GM18861 (cell line): ENCODE data around the gene SF3A1.
A peak's percentile ranks its signal among the peaks of the same experiment; 100 is the strongest.
"Not testable (repeated sequence)": the region's sequence is repeated elsewhere in the genome, so short reads cannot be mapped to it uniquely, and the experiment has no call there.

ENCODE experiments used
- ATAC-seq: cut with Tn5 transposase; IDR thresholded peaks from one replicate; pipeline ENCODE4 v1.9.1; 2021; ENCODE audit not compliant: unreplicated experiment

SF3A1 gene

GRCh38 chr22:30354644-30355043 is 2.0 kb downstream of the SF3A1 start:
- ATAC-seq: no peak

DNA sequence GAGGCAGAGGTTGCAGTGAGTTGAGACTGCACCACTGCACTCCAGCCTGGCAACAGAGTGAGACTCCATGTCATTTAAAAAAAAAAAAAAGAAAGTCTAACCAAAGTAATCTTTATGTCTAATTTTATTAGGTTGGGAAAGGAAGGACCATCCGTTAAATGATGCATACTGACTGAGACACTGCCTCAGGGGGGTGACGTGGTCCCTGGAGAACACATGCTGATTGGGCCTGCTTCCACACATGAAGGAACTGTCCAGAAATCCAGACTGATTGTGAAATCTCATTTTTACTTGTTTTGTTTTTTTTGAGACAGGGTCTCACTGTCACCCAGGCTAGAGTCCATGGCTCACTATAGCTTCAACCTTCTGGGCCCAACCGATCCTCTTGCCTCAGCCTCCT is 5.5 kb downstream of the SF3A1 start:
- ATAC-seq: no peak

GRCh38 chr22:30348809-30349208 is 7.9 kb downstream of the SF3A1 start:
- ATAC-seq: no peak

GRCh38 chr22:30348404-30348803 is 8.3 kb downstream of the SF3A1 start:
- no peak for ATAC-seq

- ATAC-seq: no peak
These were observed 9.3 kb downstream of the SF3A1 start for GRCh38 chr22:30347255-30347892.

GRCh38 chr22:30344447-30345200 is 12.1 kb downstream of the SF3A1 start:
- no peak for ATAC-seq

- ATAC-seq: no peak
These were observed 15.6 kb downstream of the SF3A1 start for GRCh38 chr22:30340911-30341685.

DNA sequence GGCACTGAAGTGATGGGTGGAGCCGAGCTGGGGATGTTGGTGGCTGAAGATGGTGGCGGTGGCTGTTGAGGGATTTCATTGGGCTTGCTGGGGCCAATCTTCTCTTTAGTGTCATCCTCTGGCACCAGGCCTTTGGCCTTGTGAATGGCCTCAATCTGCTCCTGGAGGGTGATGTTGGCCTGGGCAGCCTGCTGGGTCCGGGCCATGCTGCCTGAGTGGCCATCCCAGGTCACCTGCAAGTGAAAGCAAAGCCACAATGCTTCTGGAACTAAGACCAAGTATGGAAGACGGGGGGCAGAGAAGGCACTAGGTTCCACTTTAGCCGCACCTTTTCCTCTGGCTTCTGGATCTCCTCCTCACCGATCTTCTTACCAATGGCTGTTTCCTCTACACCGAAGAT is 17.9 kb downstream of the SF3A1 start:
- no peak for ATAC-seq

DNA sequence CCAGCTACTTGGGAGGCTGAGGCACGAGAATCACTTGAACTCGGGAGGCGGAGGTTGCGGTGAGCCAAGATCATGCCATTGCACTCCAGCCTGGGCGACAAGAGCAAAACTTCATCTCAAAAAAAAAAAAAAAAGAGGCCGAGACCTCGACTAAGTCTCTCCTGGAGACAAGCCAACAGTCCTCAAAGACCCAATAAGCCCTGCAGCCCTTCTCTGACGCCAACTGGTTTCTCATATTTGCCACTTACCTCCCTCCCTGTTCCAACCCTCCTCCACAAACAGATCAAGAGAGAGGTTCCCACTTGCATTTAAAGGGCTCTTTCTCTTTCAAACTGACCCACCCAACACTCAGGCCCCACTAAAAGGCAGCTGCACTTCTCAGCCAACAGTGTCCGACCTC is 18.4 kb downstream of the SF3A1 start:
- ATAC-seq: not testable (repeated sequence)

- ATAC-seq: no peak
These were observed 19.3 kb downstream of the SF3A1 start for GRCh38 chr22:30337461-30337778.

DNA sequence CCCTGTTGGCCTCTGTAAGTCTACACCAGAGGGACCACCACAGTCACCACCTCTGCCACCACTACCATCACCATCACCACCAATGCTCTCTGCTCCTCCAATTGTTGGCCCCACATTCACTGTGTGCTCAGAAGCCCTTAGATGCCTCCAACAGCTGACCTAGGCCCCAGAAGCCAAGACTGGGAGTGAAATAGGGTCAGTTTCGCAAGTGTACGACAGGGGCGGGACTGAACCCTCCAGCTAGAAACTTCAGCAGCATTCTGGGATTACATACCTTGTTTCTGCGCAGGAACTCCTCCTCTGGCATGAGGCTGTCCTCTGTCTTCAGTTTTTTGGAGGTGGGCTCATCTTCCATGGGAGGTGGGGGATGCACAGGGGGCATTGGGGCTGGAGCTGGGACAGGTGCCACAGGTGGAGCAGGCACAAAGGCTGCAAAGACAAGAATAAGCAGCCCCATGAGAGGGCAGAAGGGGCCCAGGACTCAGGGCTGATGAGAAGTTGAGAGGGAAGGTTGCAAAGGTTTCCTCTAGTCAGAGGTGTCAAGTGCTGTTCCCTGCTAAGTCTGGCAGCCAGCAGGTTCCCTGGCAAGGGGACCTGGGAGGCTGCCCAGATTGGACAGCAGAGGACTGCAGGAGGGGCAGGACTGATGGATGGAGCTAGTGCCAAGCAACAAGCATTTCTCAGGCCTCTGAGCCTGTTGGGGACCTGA is 19.8 kb downstream of the SF3A1 start:
- no peak for ATAC-seq

DNA sequence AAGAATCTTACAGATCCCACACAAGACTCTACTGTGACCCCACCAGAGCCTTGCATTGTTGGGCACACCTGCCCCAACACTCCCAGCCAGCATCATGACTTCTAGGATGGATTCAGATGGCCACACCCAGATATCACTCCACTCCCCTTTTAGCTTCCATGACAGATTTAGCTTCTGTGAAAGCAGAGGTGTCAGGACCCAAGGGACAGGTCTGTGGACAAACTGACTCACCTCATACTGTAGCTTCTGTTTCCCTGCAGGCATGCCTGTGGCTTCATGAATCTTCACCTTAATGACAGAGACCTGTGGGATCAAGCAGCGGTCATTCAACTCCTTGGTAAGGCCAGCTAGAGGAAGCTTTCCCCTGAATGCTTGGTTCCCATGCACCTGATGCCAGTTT is 21.5 kb downstream of the SF3A1 start:
- no peak for ATAC-seq

- ATAC-seq: no peak
These were observed 22.0 kb downstream of the SF3A1 start for GRCh38 chr22:30334646-30335045.

- no peak for ATAC-seq
These were observed 23.0 kb downstream of the SF3A1 start for GRCh38 chr22:30333707-30334087.

DNA sequence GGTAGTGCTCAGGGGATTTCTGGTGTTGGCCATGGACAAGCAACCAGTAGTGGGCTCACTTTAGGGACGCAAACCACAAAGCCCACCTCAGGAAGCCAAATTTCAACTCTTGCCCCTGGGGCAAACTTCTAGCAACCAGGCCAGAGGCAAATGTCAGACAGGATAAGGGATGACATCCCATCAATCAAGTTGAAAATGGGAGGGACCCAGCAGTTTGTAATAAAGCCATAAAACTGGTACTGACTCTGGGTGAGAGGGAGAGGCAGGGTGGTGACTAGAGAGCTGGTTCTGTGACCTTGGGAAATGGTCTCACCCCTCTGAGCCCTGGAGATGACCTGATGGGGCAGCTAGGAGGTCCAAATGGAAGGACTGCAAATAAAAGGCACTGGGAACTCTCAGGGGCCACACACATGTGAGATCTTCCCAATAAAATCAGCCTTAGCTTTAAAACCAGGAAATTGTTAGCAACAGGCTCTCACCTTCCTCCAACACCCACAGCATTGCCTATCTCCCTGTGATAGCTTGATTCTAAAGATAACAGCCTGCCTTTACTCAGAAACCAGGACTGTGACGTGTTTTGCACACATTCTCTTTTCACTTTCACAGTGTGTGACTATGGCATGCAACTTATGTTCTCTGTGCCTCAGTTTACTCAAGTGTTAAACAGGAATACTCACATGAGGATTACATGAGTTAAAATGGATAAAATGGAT is 23.5 kb downstream of the SF3A1 start:
- no peak for ATAC-seq

- no peak for ATAC-seq
These were observed 24.1 kb downstream of the SF3A1 start for GRCh38 chr22:30332551-30332950.

- ATAC-seq: no peak
These were observed 28.1 kb downstream of the SF3A1 start for GRCh38 chr22:30328466-30329049.

DNA sequence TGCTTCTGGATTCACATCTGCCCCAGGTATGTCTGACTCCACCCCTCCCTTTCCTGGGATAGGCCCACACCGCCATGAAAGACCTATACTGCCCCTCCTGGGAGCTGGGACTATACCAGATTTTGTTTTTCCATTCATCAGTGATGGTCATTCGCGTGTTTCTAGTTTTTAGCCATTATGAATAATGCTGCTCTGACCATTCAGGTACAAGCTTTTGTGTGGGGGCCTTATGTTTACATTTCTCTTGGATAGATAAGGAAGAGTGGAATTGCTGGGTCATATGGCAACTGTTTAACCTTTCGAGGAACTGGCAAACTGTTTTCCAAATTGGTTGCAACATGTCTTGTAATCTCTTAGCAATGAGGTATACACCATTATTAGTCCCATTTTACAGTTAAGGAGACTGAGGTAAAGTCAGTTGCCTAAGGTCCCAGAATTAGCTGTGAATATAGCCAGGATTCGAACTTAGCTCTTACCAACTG is 28.8 kb downstream of the SF3A1 start:
- no peak for ATAC-seq

- ATAC-seq: peak; percentile 74
These were observed 29.9 kb downstream of the SF3A1 start, which contains the start of gene TBC1D10A for GRCh38 chr22:30326706-30327362. Gene TBC1D10A (minus strand): TSS chr22:30326941. CDS start chr22:30326881, 60 bp downstream.

- peak; percentile 14 for ATAC-seq
These were observed 30.4 kb downstream of the SF3A1 start for GRCh38 chr22:30326255-30326705.
